AG09319 (cell line): ENCODE measurements around the gene TIAM2.

Source experiments
- DNase-seq: peaks from one replicate; pipeline ENCODE4 v3.0.0-alpha.2; 2010; ENCODE audit warnings: low read depth; ENCODE audit errors: extremely low read depth
- CTCF ChIP-seq: IDR thresholded peaks from 2 replicates; pipeline ENCODE4 v1.5.1; 2011; ENCODE audit warnings: low read depth, mild to moderate bottlenecking, inconsistent platforms, low read length, moderate library complexity

The TIAM2 gene

GRCh38 chr6:155038527-155038926, 43.4 kb downstream of the TIAM2 start:
- no peak for DNase-seq
- TF ChIP-seq CTCF: no peak

GRCh38 chr6:155039618-155040017, 44.5 kb downstream of the TIAM2 start:
- TF ChIP-seq CTCF: no peak
- no peak for DNase-seq

- no peak for TF ChIP-seq CTCF
- no peak for DNase-seq
Measured at GRCh38 chr6:155040154-155040553, 45.0 kb downstream of the TIAM2 start.

- no peak for TF ChIP-seq CTCF
Measured at GRCh38 chr6:155040901-155041650, 46.0 kb downstream of the TIAM2 start.

GRCh38 chr6:155041741-155042279, 46.7 kb downstream of the TIAM2 start:
- no peak for DNase-seq
- no peak for TF ChIP-seq CTCF

More at GRCh38 chr6:155040901-155041650, 46.0 kb downstream of the TIAM2 start:
- no peak for DNase-seq

GRCh38 chr6:155042983-155043382, 47.9 kb downstream of the TIAM2 start:
- no peak for DNase-seq

More at GRCh38 chr6:155042983-155043382, 47.9 kb downstream of the TIAM2 start:
- TF ChIP-seq CTCF: no peak
